Stimulated activated CD4-positive, alpha-beta T cell treated with anti-CD3 and anti-CD28 coated beads, Interleukin-4, amount 100 ng/mL, for 48 hours (primary cell): ENCODE results near the gene FZD10.

ENCODE experiments used
- DNase-seq, 2 donors: peaks; one replicate each; pipeline ENCODE4 v3.0.0-alpha.2; 2020; ENCODE audit warnings: low read depth in 2 of 2

FZD10 gene

GRCh38 chr12:130132831-130133511 is 29.3 kb upstream of the FZD10 start:
- no peak for DNase-seq

- no peak for DNase-seq
These were observed 28.3 kb upstream of the FZD10 start for GRCh38 chr12:130133851-130134562.

GRCh38 chr12:130134563-130134915 is 27.7 kb upstream of the FZD10 start:
- no peak for DNase-seq

- no peak for DNase-seq
These were observed 25.7 kb upstream of the FZD10 start for GRCh38 chr12:130136509-130137039.

GRCh38 chr12:130137040-130138018 is 24.9 kb upstream of the FZD10 start:
- DNase-seq, result no peak

- no peak for DNase-seq
These were observed 23.8 kb upstream of the FZD10 start for GRCh38 chr12:130138478-130138877.

- DNase-seq, result no peak
These were observed 22.5 kb upstream of the FZD10 start for GRCh38 chr12:130139567-130140421.

- DNase-seq, result no peak
These were observed 21.2 kb upstream of the FZD10 start for GRCh38 chr12:130141105-130141504.

GRCh38 chr12:130141901-130142683 is 20.2 kb upstream of the FZD10 start:
- no peak for DNase-seq

GRCh38 chr12:130142736-130143135 is 19.5 kb upstream of the FZD10 start:
- no peak for DNase-seq

GRCh38 chr12:130143136-130143535 is 19.1 kb upstream of the FZD10 start:
- no peak for DNase-seq

GRCh38 chr12:130144256-130144655 is 18.0 kb upstream of the FZD10 start:
- DNase-seq, result no peak

GRCh38 chr12:130145731-130146130 is 16.5 kb upstream of the FZD10 start:
- DNase-seq, result no peak

GRCh38 chr12:130146176-130146931 is 15.9 kb upstream of the FZD10 start:
- DNase-seq, result no peak

- no peak for DNase-seq
These were observed 14.2 kb upstream of the FZD10 start for GRCh38 chr12:130147875-130148596.

- DNase-seq, result no peak
These were observed 10.4 kb upstream of the FZD10 start for GRCh38 chr12:130151846-130152245.

- DNase-seq, result no peak
These were observed 9.9 kb upstream of the FZD10 start for GRCh38 chr12:130152386-130152785.

- no peak for DNase-seq
These were observed 8.5 kb upstream of the FZD10 start for GRCh38 chr12:130153803-130154202.
